Nephron (organoid): ENCODE results near the gene C9orf43.

Experiments
- H3K27ac Mint-ChIP-seq, 3 experiments: 2 replicates each; pipeline ENCODE4 v1.8.0; 2020; ENCODE audit warnings: mixed read lengths in 3 of 3, mild to moderate bottlenecking in 2 of 3, moderate library complexity in 1 of 3
- H3K27me3 Mint-ChIP-seq: 2 replicates; pipeline ENCODE4 v1.8.0; 2021; ENCODE audit warnings: low read depth, mild to moderate bottlenecking, moderate library complexity, mixed read lengths
- H3K36me3 Mint-ChIP-seq: 2 replicates; pipeline ENCODE4 v1.8.0; 2020; ENCODE audit warnings: low read depth, mixed read lengths
- H3K4me1 Mint-ChIP-seq: 2 replicates; pipeline ENCODE4 v1.8.0; 2020; ENCODE audit warnings: mixed read lengths
- H3K4me3 Mint-ChIP-seq, 3 experiments: 2 replicates each; pipeline ENCODE4 v1.8.0; 2020; ENCODE audit warnings: mild to moderate bottlenecking in 3 of 3, mixed read lengths in 3 of 3, moderate library complexity in 2 of 3
- H3K9me3 Mint-ChIP-seq: 2 replicates; pipeline ENCODE4 v1.8.0; 2020; ENCODE audit warnings: mixed read lengths
- CTCF ChIP-seq, 3 experiments: fragments of 200-600 bp; sonication (generic); IDR thresholded peaks; one replicate each; pipeline ENCODE4 v1.5.0; 2021; ENCODE audit warnings: antibody characterized with exemption in 3 of 3; ENCODE audit not compliant: unreplicated experiment in 3 of 3

The C9orf43 gene

GRCh38 chr9:113381909-113382411, 28.6 kb upstream of the C9orf43 start:
- Mint-ChIP-seq H3K27me3 (no peaks in the 10 kb centered on the region), H3K27ac (peak overlapping the region; percentile 84 to 99 (median 86)), H3K9me3 (no peaks in the 10 kb centered on the region), H3K36me3 (peaks cover 8% of the 10 kb centered on the region), H3K4me1 (peaks cover 14% of the 10 kb centered on the region), H3K4me3 (peak overlapping the region in 1 of 3 experiments; percentile 21)
- TF ChIP-seq CTCF (IDR thresholded peaks at IDR 0.05; ENCODE audit: unreplicated experiment in 3 of 3): no peak

GRCh38 chr9:113386571-113387393, 23.8 kb upstream of the C9orf43 start:
- Mint-ChIP-seq H3K36me3 (peaks cover 36% of the 10 kb centered on the region), H3K27me3 (peaks cover 3% of the 10 kb centered on the region), H3K9me3 (no peaks in the 10 kb centered on the region), H3K4me1 (no peaks in the 10 kb centered on the region), H3K4me3 (no peak overlapping the region), H3K27ac (peak overlapping the region; percentile 91 to 98 (median 93))
- no peak for TF ChIP-seq CTCF (IDR thresholded peaks at IDR 0.05; ENCODE audit: unreplicated experiment in 3 of 3)

DNA sequence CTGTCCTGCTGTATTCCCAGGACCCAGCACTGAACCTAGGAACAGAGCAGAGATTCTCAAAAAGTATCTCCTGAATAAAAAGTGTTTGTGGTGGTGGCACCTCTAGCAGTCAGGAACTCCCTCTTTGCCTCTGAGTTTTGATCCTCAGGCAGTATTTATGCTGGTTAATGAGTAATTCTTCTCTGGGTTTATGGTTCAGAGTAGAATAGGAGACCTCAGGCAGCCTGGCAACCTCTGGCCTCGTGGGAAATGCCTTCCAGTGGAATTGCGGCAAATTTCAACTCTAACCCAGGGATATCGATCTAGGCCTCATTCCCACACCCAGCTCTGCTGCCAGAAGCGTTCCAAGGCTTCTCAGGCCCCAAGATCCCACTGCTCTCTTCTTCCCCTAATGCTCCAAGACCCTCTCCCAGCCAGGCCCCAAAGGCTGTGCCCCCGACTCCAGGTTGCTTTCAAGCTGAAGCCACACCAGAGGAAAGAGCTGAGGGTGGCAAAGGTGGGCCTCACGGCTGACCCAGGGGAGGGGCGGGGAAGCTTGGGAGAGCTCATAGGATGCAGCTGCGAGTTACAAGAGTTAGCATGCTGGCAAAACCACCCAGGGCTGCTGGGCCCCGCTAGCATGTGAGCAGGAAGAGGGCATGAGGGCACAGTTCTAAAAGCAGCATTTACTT, 22.9 kb upstream of the C9orf43 start:
- no peaks in the 10 kb centered on the region for H3K9me3 Mint-ChIP-seq
- no peaks in the 10 kb centered on the region for H3K4me1 Mint-ChIP-seq
- TF ChIP-seq CTCF (IDR thresholded peaks at IDR 0.05; ENCODE audit: unreplicated experiment in 3 of 3): no peak
- no peak overlapping the region for H3K4me3 Mint-ChIP-seq
- peaks cover 3% of the 10 kb centered on the region for H3K27me3 Mint-ChIP-seq
- H3K36me3 Mint-ChIP-seq: peaks cover 44% of the 10 kb centered on the region
- peak overlapping the region; percentile 91 to 98 (median 93) for H3K27ac Mint-ChIP-seq

DNA sequence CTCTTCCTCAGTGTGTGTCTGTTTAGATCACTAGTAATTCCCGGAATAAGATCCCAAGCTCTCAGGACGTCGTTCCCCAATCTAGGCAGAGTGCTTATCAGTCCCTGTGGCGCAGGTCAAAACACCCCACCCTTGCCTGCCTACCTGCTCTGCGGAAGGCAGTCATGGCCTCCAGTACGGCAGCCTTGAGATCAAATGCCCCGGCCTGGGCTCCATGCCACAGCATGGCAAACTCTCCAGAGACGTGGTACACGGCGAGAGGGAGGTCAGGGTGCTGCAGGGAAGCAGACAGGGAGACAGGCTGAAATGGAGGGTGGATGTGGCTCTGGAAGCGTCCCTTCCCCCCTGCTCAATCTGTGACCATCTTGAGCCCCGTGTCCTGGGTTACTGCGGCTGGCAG, 21.7 kb upstream of the C9orf43 start:
- peaks cover 51% of the 10 kb centered on the region for H3K36me3 Mint-ChIP-seq
- H3K4me3 Mint-ChIP-seq: no peak overlapping the region
- no peaks in the 10 kb centered on the region for H3K9me3 Mint-ChIP-seq
- H3K27ac Mint-ChIP-seq: peak overlapping the region in 1 of 3 experiments; percentile 98
- H3K4me1 Mint-ChIP-seq: no peaks in the 10 kb centered on the region
- no peak for TF ChIP-seq CTCF (IDR thresholded peaks at IDR 0.05; ENCODE audit: unreplicated experiment in 3 of 3)
- peaks cover 3% of the 10 kb centered on the region for H3K27me3 Mint-ChIP-seq

- H3K36me3 Mint-ChIP-seq: peaks cover 51% of the 10 kb centered on the region
Observed at GRCh38 chr9:113389451-113389850, 21.1 kb upstream of the C9orf43 start.

More at GRCh38 chr9:113389451-113389850, 21.1 kb upstream of the C9orf43 start:
- H3K4me1 Mint-ChIP-seq: no peaks in the 10 kb centered on the region
- no peaks in the 10 kb centered on the region for H3K9me3 Mint-ChIP-seq
- H3K4me3 Mint-ChIP-seq: no peak overlapping the region
- TF ChIP-seq CTCF (IDR thresholded peaks at IDR 0.05; ENCODE audit: unreplicated experiment in 3 of 3): no peak
- peak overlapping the region in 1 of 3 experiments; percentile 25 for H3K27ac Mint-ChIP-seq
- H3K27me3 Mint-ChIP-seq: peaks cover 3% of the 10 kb centered on the region
